ENCODE results near the gene GNAT3.

Gene GNAT3

DNA sequence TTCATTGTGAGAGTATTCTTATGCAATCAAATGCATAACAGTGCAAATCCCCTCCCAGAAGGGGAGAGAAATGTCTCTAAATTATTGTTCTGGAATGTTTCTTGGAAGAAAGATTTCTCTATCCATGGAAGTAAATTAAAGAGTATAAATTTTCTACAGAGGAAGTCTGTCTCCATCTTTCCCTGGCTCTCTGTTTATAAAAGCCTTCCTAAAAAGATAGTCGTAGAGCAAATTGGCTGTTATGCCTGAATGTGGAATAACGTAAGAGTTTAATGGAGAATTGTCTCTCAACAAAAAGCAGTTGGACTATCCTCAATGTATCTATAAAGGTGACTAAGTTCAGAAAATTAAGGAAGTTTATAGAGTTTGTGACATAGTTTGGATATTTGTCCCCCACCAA is 76.3 kb downstream of the GNAT3 start:
- no peak overlapping the region for H3K4me3 ChIP-seq (ENCODE audit: low read depth, low read length)
- TF ChIP-seq ZNF626 (tag by site-specific recombination; IDR thresholded peaks at IDR 0.05): no peak
- H3K36me3 ChIP-seq (ENCODE audit: control insufficient read depth in 2 of 2, insufficient read depth in 1 of 2, low read length in 2 of 2): no peaks in the 10 kb centered on the region
- POLR2A ChIA-PET: no interaction called here
- no peak overlapping the region for H3K27ac ChIP-seq (ENCODE audit: extremely low read depth, low read depth, low read length)
- CTCF ChIA-PET: no interaction called here
- no peaks in the 10 kb centered on the region for H3K4me1 ChIP-seq (ENCODE audit: control insufficient read depth, insufficient read depth, low read length)
- no peaks in the 10 kb centered on the region for H3K9me3 ChIP-seq (ENCODE audit: control insufficient read depth, insufficient read depth, low read depth, low read length)

DNA sequence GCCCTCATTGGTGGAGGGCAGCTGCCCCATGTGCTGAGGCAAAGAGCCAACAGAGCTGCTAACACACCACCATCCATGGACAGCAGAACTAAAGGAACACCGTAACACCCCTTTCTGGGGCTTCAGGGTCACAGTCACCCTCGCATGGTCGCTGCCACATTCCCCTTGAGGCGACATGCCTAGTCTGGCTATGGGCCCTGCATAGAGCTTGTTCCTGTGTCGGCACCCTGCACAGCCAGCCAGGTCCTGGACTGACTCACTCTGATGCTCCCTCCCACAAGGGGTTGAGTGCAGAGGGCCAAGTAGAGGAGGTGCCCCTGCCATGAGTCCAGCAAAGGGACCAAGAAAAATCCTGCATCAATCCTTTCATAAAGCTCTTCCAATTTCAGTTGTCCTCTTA is 77.8 kb downstream of the GNAT3 start:
- Histone ChIP-seq H3K9me3 (ENCODE audit: control insufficient read depth, insufficient read depth, low read depth, low read length) (no peaks in the 10 kb centered on the region), H3K4me3 (ENCODE audit: low read depth, low read length) (no peak overlapping the region), H3K27ac (ENCODE audit: extremely low read depth, low read depth, low read length) (no peak overlapping the region), H3K4me1 (ENCODE audit: control insufficient read depth, insufficient read depth, low read length) (no peaks in the 10 kb centered on the region), H3K36me3 (ENCODE audit: control insufficient read depth in 2 of 2, insufficient read depth in 1 of 2, low read length in 2 of 2) (no peaks in the 10 kb centered on the region)
- TF ChIP-seq ZNF623 (tag by site-specific recombination; IDR thresholded peaks at IDR 0.05): no peak
- no peak for TF ChIP-seq ZNF302 (tag by site-specific recombination; IDR thresholded peaks at IDR 0.05; ENCODE audit: low read depth)
- TF ChIP-seq, protein P1, sequence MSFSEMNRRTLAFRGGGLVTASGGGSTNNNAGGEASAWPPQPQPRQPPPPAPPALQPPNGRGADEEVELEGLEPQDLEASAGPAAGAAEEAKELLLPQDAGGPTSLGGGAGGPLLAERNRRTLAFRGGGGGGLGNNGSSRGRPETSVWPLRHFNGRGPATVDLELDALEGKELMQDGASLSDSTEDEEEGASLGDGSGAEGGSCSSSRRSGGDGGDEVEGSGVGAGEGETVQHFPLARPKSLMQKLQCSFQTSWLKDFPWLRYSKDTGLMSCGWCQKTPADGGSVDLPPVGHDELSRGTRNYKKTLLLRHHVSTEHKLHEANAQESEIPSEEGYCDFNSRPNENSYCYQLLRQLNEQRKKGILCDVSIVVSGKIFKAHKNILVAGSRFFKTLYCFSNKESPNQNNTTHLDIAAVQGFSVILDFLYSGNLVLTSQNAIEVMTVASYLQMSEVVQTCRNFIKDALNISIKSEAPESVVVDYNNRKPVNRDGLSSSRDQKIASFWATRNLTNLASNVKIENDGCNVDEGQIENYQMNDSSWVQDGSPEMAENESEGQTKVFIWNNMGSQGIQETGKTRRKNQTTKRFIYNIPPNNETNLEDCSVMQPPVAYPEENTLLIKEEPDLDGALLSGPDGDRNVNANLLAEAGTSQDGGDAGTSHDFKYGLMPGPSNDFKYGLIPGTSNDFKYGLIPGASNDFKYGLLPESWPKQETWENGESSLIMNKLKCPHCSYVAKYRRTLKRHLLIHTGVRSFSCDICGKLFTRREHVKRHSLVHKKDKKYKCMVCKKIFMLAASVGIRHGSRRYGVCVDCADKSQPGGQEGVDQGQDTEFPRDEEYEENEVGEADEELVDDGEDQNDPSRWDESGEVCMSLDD (tag by site-specific recombination; IDR thresholded peaks at IDR 0.05): no peak
- TF ChIP-seq, protein P2, sequence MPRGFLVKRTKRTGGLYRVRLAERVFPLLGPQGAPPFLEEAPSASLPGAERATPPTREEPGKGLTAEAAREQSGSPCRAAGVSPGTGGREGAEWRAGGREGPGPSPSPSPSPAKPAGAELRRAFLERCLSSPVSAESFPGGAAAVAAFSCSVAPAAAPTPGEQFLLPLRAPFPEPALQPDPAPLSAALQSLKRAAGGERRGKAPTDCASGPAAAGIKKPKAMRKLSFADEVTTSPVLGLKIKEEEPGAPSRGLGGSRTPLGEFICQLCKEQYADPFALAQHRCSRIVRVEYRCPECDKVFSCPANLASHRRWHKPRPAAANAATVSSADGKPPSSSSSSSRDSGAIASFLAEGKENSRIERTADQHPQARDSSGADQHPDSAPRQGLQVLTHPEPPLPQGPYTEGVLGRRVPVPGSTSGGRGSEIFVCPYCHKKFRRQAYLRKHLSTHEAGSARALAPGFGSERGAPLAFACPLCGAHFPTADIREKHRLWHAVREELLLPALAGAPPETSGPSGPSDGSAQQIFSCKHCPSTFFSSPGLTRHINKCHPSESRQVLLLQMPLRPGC (tag by site-specific recombination; IDR thresholded peaks at IDR 0.05): no peak
- TF ChIP-seq, protein P3, sequence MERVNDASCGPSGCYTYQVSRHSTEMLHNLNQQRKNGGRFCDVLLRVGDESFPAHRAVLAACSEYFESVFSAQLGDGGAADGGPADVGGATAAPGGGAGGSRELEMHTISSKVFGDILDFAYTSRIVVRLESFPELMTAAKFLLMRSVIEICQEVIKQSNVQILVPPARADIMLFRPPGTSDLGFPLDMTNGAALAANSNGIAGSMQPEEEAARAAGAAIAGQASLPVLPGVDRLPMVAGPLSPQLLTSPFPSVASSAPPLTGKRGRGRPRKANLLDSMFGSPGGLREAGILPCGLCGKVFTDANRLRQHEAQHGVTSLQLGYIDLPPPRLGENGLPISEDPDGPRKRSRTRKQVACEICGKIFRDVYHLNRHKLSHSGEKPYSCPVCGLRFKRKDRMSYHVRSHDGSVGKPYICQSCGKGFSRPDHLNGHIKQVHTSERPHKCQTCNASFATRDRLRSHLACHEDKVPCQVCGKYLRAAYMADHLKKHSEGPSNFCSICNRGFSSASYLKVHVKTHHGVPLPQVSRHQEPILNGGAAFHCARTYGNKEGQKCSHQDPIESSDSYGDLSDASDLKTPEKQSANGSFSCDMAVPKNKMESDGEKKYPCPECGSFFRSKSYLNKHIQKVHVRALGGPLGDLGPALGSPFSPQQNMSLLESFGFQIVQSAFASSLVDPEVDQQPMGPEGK (tag by site-specific recombination; IDR thresholded peaks at IDR 0.05): no peak
- TF ChIP-seq, protein P4, sequence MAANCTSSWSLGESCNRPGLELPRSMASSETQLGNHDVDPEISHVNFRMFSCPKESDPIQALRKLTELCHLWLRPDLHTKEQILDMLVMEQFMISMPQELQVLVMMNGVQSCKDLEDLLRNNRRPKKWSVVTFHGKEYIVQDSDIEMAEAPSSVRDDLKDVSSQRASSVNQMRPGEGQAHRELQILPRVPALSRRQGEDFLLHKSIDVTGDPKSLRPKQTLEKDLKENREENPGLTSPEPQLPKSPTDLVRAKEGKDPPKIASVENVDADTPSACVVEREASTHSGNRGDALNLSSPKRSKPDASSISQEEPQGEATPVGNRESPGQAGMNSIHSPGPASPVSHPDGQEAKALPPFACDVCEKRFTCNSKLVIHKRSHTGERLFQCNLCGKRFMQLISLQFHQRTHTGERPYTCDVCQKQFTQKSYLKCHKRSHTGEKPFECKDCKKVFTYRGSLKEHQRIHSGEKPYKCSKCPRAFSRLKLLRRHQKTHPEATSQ (tag by site-specific recombination; IDR thresholded peaks at IDR 0.05): no peak
- TF ChIP-seq, protein P5, sequence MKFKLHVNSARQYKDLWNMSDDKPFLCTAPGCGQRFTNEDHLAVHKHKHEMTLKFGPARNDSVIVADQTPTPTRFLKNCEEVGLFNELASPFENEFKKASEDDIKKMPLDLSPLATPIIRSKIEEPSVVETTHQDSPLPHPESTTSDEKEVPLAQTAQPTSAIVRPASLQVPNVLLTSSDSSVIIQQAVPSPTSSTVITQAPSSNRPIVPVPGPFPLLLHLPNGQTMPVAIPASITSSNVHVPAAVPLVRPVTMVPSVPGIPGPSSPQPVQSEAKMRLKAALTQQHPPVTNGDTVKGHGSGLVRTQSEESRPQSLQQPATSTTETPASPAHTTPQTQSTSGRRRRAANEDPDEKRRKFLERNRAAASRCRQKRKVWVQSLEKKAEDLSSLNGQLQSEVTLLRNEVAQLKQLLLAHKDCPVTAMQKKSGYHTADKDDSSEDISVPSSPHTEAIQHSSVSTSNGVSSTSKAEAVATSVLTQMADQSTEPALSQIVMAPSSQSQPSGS (tag by site-specific recombination; IDR thresholded peaks at IDR 0.05; ENCODE audit: low read depth): no peak
- no peak for TF ChIP-seq ZNF341 (tag by site-specific recombination; IDR thresholded peaks at IDR 0.05; ENCODE audit: low read depth)
- no peak for TF ChIP-seq GLI4 (tag by site-specific recombination; IDR thresholded peaks at IDR 0.05)
- TF ChIP-seq, protein P6, sequence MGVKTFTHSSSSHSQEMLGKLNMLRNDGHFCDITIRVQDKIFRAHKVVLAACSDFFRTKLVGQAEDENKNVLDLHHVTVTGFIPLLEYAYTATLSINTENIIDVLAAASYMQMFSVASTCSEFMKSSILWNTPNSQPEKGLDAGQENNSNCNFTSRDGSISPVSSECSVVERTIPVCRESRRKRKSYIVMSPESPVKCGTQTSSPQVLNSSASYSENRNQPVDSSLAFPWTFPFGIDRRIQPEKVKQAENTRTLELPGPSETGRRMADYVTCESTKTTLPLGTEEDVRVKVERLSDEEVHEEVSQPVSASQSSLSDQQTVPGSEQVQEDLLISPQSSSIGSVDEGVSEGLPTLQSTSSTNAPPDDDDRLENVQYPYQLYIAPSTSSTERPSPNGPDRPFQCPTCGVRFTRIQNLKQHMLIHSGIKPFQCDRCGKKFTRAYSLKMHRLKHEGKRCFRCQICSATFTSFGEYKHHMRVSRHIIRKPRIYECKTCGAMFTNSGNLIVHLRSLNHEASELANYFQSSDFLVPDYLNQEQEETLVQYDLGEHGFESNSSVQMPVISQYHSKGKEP (tag by site-specific recombination; IDR thresholded peaks at IDR 0.05): no peak
- TF ChIP-seq, protein P7, sequence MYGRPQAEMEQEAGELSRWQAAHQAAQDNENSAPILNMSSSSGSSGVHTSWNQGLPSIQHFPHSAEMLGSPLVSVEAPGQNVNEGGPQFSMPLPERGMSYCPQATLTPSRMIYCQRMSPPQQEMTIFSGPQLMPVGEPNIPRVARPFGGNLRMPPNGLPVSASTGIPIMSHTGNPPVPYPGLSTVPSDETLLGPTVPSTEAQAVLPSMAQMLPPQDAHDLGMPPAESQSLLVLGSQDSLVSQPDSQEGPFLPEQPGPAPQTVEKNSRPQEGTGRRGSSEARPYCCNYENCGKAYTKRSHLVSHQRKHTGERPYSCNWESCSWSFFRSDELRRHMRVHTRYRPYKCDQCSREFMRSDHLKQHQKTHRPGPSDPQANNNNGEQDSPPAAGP (tag by site-specific recombination; IDR thresholded peaks at IDR 0.05): no peak
- TF ChIP-seq KLF16 (tag by site-specific recombination; IDR thresholded peaks at IDR 0.05): no peak
- TF ChIP-seq, protein P8, sequence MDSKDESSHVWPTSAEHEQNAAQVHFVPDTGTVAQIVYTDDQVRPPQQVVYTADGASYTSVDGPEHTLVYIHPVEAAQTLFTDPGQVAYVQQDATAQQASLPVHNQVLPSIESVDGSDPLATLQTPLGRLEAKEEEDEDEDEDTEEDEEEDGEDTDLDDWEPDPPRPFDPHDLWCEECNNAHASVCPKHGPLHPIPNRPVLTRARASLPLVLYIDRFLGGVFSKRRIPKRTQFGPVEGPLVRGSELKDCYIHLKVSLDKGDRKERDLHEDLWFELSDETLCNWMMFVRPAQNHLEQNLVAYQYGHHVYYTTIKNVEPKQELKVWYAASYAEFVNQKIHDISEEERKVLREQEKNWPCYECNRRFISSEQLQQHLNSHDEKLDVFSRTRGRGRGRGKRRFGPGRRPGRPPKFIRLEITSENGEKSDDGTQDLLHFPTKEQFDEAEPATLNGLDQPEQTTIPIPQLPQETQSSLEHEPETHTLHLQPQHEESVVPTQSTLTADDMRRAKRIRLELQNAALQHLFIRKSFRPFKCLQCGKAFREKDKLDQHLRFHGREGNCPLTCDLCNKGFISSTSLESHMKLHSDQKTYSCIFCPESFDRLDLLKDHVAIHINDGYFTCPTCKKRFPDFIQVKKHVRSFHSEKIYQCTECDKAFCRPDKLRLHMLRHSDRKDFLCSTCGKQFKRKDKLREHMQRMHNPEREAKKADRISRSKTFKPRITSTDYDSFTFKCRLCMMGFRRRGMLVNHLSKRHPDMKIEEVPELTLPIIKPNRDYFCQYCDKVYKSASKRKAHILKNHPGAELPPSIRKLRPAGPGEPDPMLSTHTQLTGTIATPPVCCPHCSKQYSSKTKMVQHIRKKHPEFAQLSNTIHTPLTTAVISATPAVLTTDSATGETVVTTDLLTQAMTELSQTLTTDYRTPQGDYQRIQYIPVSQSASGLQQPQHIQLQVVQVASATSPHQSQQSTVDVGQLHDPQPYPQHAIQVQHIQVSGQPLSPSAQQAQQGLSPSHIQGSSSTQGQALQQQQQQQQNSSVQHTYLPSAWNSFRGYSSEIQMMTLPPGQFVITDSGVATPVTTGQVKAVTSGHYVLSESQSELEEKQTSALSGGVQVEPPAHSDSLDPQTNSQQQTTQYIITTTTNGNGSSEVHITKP (tag by site-specific recombination; IDR thresholded peaks at IDR 0.05): no peak
- no peak for TF ChIP-seq ZNF621 (tag by site-specific recombination; IDR thresholded peaks at IDR 0.05)
- TF ChIP-seq, protein P9, sequence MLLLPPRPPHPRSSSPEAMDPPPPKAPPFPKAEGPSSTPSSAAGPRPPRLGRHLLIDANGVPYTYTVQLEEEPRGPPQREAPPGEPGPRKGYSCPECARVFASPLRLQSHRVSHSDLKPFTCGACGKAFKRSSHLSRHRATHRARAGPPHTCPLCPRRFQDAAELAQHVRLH (tag by site-specific recombination; IDR thresholded peaks at IDR 0.05): no peak
- no peak for TF ChIP-seq IKZF3 (tag by site-specific recombination; IDR thresholded peaks at IDR 0.05)
- TF ChIP-seq ZNF112 (tag by site-specific recombination; IDR thresholded peaks at IDR 0.05): no peak
- ChIA-PET CTCF (interaction anchor here (0.7 kb wide), 1 partner anchor 1615 kb away, joined by 3 read pairs; no protein-coding TSS in a partner anchor), POLR2A (no interaction called here)
